ENCODE measurements around the gene TRPM2. TPM values are rescaled to one million over a fixed set of nuclear protein-coding genes. Genes with fewer than 3 reads are reported as not detected.

The TRPM2 gene
- total and polyA plus RNA-seq, 12 donors, result 0.34 to 8.5 (median 1.2) TPM

DNA sequence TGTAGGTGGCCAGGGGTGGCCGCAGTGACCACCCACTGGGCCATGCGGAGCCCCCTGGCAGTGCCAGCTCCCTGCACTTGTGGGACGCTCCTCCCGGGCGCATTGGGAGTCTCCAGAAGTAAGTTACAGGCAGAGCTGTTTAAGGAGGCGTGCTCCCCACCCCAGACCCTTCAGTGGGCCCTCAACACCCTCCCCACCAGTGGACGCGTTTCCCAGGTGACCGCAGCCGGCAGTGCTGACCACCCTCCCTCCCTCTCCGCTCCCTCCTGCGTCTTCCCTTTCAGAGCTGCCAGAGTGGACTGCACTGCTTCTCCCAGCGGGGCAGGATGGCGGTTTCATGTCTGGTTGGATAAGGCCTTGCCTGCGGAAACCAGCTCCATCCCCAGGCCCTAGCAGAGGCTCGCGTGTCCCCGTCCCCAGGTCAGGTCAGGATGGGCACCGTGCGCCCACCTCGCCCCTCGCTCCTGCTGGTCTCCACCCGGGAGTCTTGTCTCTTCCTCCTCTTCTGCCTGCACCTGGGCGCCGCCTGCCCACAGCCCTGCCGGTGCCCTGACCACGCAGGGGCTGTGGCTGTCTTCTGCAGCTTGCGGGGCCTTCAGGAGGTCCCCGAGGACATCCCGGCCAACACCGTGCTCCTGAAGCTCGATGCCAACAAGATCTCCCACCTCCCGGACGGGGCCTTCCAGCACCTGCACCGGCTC lies 102.9 kb downstream of the TRPM2 start:
- DNase-seq (no peak), ATAC-seq (peak in 1 of 8 donors; percentile 19)
- intact Hi-C loops (cut with DNase I), result loop anchor here in 2 of 10 donors (10.0 kb wide), 2 partner anchors 92 to 112 kb away; no protein-coding TSS in a partner anchor
- H3K4me1 ChIP-seq, result peaks cover 4 to 14% (median 10%) of the 10 kb centered on the region in 9 donors
- WGBS, 2 donors, result 84 to 85% methylated on average over 35 of the region's 35 CpGs
- H3K4me3 ChIP-seq, result peak overlapping the region in 9 of 10 donors; percentile 65 to 89 (median 82)
- H3K36me3 ChIP-seq, result peaks cover 0 to 5% (median 0%) of the 10 kb centered on the region in 9 donors
- TF ChIP-seq, protein P1, sequence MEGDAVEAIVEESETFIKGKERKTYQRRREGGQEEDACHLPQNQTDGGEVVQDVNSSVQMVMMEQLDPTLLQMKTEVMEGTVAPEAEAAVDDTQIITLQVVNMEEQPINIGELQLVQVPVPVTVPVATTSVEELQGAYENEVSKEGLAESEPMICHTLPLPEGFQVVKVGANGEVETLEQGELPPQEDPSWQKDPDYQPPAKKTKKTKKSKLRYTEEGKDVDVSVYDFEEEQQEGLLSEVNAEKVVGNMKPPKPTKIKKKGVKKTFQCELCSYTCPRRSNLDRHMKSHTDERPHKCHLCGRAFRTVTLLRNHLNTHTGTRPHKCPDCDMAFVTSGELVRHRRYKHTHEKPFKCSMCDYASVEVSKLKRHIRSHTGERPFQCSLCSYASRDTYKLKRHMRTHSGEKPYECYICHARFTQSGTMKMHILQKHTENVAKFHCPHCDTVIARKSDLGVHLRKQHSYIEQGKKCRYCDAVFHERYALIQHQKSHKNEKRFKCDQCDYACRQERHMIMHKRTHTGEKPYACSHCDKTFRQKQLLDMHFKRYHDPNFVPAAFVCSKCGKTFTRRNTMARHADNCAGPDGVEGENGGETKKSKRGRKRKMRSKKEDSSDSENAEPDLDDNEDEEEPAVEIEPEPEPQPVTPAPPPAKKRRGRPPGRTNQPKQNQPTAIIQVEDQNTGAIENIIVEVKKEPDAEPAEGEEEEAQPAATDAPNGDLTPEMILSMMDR (IDR thresholded peaks at IDR 0.05), result peak in 1 of 9 donors; percentile 1
- H3K27me3 ChIP-seq, result peaks cover 0 to 9% (median 0%) of the 10 kb centered on the region in 7 donors
- H3K9me3 ChIP-seq, result peaks cover 0 to 16% (median 5%) of the 10 kb centered on the region in 11 donors
- H3K27ac ChIP-seq, result peak overlapping the region in 1 of 10 donors; percentile 65

DNA sequence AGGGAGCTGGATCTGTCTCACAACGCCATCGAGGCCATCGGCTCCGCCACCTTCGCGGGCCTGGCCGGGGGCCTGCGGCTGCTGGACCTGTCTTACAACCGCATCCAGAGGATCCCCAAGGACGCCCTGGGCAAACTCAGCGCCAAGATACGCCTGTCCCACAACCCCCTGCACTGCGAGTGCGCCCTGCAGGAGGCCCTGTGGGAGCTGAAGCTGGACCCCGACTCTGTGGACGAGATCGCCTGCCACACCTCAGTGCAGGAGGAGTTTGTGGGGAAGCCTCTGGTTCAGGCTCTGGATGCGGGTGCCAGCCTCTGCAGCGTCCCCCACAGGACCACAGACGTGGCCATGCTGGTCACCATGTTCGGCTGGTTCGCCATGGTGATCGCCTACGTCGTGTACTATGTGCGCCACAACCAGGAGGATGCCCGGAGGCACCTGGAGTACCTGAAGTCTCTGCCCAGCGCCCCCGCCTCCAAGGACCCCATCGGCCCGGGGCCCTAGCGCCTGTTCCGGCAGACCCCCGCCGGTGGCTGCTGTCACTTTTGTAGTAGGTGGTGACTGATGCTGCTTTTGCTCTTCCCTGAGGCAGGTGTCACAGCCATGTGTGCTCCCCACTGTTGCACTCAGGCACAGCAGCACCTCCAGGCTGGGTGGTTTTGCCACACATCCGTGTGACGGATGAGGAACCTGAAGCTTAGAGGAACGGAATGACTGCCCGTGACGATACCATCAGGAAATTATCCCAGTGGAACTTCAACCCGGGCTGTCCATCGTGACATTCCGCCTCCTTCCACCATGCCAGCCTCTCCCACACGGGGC lies 103.7 kb downstream of the TRPM2 start:
- Histone ChIP-seq H3K27me3 (peaks cover 0 to 2% (median 0%) of the 10 kb centered on the region in 7 donors), H3K4me3 (no peak overlapping the region), H3K4me1 (peaks cover 6 to 20% (median 14%) of the 10 kb centered on the region in 9 donors), H3K9me3 (peaks cover 0 to 16% (median 5%) of the 10 kb centered on the region in 11 donors), H3K27ac (no peak overlapping the region), H3K36me3 (peaks cover 0 to 5% (median 0%) of the 10 kb centered on the region in 9 donors)
- intact Hi-C loops (cut with DNase I), result loop anchor here in 2 of 10 donors (10.0 kb wide), 2 partner anchors 92 to 112 kb away; no protein-coding TSS in a partner anchor
- TF ChIP-seq, protein P1 (IDR thresholded peaks at IDR 0.05), result no peak
- DNase-seq, result no peak
- peak in 1 of 8 donors; percentile 2 for ATAC-seq
- WGBS, 2 donors, result 96 to 97% methylated on average over 44 of the region's 44 CpGs

DNA sequence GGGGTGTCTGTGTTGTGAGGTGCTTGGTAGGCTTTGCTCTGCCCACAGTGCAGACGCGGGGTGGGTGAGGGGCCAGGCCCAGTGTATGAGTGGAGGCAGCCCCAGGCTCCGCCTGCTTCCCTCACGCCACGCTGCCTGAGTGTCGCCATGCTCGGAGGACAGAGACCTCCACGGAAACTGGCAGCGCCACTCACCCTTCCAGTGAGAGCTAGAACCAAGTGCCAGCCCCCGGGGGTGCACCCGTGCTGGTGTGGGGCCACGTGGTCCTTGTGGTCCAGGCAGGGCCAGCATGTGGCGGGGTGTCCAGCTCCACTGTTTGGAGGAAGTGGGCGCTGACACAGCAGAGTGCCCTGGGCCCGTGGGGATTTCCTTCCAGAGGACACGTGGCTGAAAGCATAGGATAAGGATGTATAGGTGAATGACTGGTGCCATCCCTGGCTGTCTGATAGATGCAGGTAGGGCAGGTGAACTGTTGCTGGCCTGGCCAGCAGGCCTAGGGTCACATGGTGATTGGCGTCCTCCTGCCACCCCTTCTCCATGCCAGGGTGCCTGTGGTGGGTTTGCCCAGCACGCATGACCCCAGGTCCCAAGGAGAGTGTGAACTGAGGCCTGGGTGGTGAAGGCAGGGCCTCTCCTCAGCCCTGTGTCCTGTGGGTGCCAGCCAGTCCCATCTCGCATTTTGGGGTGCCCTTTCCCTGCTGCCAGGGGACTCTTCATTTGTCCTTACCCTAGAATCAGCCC lies 105.7 kb downstream of the TRPM2 start:
- TF ChIP-seq, protein P1 (IDR thresholded peaks at IDR 0.05), result no peak
- H3K27me3 ChIP-seq, result no peaks in the 10 kb centered on the region
- H3K4me3 ChIP-seq, result no peak overlapping the region
- H3K9me3 ChIP-seq, result peaks cover 0 to 6% (median under 1%) of the 10 kb centered on the region in 11 donors
- peaks cover 6 to 22% (median 15%) of the 10 kb centered on the region in 9 donors for H3K4me1 ChIP-seq
- ATAC-seq (no peak), DNase-seq (peak in 1 of 2 donors; percentile 7)
- no peak overlapping the region for H3K27ac ChIP-seq
- intact Hi-C loops (cut with DNase I), result loop anchor here in 2 of 10 donors (10.0 kb wide), 2 partner anchors 94 to 114 kb away; no protein-coding TSS in a partner anchor
- H3K36me3 ChIP-seq, result peaks cover 0 to 5% (median 0%) of the 10 kb centered on the region in 9 donors
- WGBS, 2 donors, result 91% methylated on average over 19 of the region's 19 CpGs

All from heart right ventricle (tissue), 16 donors.